HG02884 (cell line): ENCODE data around the gene GALNT16.
"Not testable (repeated sequence)": the region's sequence is repeated elsewhere in the genome, so short reads cannot be mapped to it uniquely, and the experiment has no call there.

Source experiments
- ATAC-seq: cut with Tn5 transposase; IDR thresholded peaks from one replicate; pipeline ENCODE4 v1.9.1; 2021; ENCODE audit warnings: mild to moderate bottlenecking, moderate library complexity; ENCODE audit not compliant: unreplicated experiment

GALNT16 gene

DNA sequence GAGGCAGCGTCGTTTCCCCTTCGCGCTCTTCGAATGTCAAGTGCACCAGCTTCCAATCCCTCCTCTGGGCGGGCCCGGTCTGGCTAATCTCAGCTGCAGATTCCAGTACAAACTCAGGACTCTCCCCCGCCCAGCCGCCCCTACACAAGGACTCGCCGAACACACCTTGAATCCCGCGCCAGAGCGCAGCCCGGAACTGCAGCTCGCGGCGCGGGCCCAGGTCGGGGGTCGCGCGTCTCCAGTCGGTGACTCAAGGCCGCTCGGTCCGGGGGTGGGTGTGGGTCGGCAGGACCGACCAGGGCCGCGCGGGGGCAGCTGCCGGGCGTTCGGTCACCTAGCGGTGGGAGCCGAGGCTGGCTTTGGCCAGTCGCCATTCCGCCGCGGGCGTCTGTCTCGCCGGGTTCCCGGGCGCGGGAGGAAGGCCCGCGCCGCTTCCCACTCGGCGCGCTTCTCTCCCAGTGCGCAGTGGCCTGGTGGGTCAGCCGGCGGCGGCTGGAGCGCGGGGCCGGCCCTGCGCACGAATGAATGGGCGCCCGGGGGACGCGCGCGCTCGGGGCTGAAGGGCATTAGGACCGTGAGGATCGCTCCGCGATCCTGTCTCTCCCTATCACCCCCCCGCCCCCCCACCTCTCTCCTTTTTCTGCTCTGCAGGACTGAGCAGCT lies at the start of gene GALNT16:
GALNT16 (plus strand) TSS at position 632 of the 663 bp plus-strand sequence. CDS start 133 bp downstream, outside the sequence.
- ATAC-seq: no peak

DNA sequence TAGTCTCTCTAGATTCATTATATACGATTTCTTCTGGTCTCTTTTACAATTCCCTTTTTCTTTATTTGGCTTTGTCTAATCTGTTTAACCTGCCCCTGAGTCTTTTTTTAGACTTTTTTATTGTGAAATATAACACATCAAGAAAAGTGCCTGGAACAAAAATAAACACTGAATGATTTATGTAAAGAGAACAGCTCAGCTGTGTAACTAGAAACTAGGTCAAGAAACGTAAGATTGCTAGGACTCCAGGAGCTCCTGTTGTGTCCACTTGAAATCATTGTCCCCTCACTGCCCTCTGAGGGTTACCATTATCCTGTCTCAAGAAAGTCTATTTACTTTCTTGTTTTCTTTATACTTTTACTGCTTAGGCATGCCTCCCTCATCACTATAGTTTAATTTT lies 45.6 kb upstream of the GALNT16 start:
- no peak for ATAC-seq

DNA sequence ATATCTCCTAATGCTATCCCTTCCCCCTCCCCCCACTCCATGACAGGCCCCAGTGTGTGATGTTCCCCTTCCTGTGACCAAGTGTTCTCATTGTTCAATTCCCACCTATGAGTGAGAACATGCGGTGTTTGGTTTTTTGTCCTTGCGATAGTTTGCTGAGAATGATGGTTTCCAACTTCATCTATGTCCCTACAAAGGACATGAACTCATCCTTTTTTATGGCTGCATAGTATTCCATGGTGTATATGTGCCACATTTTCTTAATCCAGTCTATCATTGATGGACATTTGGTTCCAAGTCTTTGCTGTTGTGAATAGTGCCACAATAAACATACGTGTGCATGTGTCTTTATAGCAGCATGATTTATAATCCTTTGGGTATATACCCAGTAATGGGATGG lies 42.3 kb upstream of the GALNT16 start:
- ATAC-seq: not testable (repeated sequence)

DNA sequence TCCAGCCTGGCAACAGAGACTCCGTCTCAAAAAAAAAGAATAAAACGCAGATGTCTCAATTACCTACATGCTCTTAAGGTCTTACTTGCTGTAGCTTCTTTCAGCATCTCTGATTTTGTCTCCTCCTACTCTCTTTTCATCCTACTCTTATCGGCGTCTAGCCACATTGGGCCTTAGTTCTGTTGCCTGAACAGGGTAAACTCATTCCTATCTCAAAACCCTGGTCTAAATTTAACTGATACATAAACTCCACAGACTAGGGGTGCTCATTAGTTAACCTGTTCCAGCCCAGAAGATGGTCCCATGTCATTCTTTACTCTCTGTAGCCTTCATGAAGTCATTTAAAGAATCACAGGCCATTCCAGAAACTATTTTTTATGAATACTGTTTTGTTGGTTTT lies 35.0 kb upstream of the GALNT16 start:
- ATAC-seq: no peak

DNA sequence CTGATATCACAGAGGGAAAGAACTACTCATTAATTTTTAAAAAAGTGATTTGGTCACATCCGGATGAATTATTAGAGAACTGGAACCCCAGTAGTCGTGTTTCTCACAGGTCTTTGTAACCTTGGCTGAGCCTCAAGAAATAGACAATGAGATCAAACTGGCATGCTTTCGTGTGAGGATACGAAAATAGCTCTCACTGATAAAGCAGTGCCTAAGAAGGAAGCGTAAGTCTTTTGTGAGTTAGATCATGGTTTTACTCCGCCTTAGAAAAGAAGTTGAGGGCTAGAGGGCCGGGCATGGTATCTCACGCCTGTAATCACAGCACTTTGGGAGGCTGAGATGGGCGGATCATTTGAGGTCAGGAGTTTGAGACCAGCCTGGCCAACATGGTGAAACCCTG lies 33.8 kb upstream of the GALNT16 start:
- ATAC-seq: no peak

DNA sequence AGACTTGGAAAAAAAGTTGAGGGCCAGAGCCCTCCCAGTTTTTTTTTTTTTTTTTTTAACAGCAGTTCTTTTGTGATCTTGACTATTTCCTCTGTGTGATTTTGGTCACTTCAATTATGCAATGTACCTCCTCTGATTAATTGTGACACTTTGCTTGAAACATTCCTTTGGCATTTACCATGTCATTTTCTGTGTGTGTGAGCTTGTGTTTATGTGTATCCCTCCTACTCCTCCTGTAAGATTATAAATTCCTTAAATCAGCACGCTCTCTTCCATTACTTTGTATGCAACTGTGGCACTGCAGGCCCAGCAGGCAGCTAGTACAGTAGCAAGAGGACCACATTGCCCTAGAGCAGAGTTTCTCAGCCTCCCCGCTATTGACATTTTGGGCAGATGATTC lies 33.2 kb upstream of the GALNT16 start:
- ATAC-seq: no peak

DNA sequence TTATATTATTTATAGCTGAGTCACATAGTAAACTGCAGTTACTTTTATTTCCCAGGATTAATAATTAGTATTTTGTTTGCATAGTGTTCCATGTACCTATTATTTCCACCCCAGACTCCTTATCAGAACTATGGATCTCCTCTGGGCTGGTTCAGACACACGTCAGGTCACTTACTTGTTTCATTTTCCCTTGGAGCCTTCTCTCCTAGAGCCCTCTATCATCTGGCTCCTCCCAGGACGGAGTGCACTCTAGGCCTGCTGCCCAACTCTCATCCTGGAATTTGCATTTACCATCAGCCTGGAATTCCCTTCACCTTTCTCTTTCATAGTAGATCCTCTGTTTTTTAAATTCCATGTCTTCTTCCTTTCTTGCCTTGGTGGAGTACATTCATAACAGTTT lies 28.5 kb upstream of the GALNT16 start:
- no peak for ATAC-seq

DNA sequence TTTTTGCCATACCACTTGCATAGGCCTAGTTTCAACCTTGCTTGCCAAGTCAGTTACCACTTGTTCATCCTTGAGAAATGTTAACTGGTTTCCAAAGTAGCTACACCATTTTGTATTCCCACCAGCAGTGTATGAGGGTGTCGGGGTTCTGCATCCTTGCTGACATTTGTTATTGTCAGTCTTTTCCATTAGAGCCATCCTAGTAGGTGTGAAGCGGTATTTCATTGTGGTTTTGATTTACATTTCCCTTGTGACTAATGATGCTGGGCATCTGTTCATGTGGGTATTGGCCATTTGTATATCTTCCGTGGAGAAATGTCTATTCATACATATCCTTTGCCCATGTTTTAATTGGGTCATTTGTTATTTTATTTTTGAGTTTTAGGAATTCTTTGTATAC lies 27.6 kb upstream of the GALNT16 start:
- no peak for ATAC-seq

DNA sequence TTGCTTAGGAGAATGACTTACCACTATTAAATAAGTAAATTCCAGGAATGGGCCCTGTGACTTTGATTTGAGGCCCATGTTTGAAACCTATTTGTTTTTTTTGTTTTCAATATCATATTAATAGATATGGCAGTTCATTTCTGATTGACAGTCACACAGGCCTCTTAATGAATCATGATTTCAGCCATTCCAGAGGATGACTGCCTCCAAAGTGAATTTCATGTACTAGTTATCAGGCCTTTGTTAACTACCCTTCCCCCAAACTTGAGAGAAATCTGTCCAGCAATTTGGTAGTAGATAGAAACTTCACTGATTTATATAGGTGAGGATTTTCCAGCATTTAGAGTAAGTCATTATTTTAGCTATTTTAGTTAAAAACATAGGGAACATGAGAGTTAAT lies 25.9 kb upstream of the GALNT16 start:
- no peak for ATAC-seq

DNA sequence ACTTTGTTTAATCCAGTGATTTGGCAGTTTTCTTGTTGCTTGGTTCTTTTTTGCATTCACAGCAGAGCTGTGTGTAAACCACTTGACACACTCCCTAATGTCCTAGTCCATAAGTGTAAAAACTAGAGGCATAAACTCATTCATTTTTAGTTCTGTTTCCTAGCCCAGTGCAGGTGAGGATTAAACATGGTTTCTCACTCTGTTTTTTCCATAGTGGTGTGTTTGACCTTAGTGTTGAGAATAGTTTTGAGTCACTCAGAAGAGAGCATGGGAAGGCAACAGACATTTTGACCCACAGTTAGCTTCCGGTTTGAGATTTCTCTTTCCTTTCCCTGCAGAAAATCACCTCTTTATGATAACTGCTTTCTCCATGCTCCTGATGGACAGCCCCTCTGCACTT lies 24.2 kb upstream of the GALNT16 start:
- ATAC-seq: no peak

DNA sequence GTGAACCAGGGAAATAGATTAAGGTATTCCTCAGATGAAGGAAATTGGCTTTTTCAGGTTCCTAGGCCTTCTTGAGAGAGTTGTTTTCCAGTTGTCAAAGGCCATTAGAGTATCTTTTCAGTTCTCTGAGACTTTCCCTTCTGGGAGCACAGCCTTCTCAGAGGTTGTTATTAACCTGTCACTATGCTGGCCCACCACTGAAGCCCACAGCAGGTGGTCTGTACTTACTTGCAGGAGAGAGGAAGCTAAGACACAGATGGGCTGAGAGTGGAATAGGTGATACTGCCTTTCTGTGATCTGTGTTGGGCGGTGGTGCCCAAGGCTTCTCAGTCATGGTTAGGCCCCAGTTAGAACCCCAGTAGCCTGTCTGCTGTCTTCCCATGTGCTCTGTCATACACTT lies 22.8 kb upstream of the GALNT16 start:
- no peak for ATAC-seq

DNA sequence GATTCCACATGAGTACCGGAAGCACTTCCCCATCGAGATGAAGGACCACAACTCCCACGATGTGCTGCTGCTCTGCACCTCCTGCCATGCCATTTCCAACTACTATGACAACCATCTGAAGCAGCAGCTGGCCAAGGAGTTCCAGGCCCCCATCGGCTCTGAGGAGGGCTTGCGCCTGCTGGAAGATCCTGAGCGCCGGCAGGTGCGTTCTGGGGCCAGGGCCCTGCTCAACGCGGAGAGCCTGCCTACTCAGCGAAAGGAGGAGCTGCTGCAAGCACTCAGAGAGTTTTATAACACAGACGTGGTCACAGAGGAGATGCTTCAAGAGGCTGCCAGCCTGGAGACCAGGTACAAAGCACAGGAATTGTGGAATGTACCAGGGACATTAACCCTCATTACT lies 22.4 kb upstream of the GALNT16 start:
- ATAC-seq: no peak

DNA sequence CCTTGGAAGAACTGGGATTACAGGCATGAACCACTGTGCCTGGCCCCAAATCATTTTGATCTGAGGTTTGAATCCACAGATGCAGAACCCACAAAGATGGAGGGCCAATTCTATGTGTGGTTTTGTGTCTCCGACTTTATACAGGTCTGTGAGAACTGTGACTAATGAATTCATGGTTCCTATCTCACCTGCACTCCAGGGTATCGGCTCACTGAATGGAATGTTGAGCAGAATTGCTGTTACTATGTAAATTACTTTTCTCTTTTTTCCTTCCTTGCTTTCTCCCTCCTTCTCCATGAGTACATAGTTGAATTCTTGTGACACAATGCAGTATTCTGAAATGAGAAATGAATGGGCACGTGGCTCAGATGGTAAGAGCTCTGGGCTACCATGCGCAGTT lies 21.1 kb upstream of the GALNT16 start:
- no peak for ATAC-seq

DNA sequence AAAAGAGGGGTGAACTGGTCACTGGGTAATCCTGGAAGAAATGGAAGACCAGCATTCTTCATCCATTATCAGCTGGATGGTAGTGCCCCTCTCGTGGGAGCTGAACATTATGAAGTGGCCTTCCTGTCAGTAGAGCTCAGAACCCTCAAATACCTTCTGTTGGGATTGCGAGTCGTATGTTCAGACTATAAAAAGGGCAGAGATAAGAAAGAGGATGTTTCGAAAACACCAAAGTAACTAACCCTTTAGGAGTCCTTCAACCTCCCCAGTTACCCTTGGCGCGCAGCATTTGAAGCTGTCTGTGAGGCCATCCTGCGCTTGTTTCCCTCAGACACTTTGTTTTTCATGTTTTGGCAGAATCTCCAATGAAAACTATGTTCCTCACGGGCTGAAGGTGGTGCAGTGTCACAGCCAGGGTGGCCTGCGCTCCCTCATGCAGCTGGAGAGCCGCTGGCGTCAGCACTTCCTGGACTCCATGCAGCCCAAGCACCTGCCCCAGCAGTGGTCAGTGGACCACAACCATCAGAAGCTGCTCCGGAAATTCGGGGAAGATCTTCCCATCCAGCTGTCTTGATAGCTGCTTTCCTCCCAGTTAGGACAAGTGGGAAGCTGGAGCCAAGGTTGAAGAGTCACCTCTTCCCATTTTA lies 19.3 kb upstream of the GALNT16 start:
- ATAC-seq: no peak

DNA sequence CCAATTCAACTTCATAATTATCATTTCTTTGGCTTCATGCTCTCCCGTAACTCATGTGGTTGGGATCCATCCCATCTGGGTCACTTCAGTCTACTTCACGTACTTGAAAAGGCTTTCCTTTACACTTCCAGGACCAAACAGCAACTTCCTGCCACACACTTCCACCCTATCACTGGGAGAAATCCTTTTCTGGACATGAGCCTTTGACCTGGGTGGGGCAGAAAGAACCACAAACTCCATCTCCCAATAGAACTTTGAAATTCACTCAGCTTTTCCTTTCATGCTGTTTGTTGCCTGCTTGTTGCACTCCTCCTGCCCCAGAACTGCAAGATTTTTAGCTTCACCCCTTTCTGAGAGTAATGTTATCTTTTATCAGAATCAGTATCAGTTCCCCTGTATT lies 18.4 kb upstream of the GALNT16 start:
- ATAC-seq: no peak

DNA sequence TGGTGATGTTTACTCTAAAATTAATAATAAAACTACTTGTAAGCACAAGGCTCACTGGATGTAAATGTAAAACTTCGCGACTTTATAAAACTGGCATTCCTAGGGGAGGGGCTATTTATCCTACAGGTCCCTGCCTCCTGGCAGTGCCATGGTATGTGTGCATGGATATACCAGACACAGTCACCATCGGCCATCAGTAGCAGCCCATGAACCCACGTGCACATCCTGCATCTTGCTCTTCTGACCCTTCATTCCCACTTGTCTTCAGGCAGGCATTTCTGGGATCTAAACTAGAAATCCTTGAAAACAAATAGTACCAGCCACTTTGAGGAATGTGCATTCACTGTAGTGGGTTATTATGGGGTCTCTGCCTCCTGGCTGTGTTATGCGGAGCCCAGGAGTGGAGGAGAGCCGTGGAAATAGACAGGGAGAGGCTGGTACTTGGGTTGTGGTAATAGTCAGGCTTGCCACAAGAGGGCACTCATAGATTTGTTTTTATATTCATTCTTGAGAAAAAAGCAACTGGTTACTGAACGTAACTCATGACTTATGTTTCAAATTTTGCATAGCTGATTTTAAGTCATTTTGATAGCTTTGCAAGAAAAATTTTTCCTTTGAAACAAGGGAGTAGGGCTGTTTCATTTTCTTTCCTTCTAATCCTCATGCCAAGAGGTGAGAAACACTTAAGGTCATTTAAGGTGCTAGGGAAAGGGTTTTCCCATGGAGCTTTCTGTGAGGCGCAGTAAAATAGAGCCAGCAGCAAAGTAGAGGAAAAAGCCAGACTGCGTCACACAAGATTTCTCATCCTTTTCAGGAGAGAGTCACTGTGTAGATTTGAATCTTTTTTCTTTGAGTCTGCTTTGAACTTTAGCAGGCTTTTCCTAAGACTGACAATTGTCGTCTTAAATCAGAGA lies 17.4 kb upstream of the GALNT16 start:
- ATAC-seq: no peak

DNA sequence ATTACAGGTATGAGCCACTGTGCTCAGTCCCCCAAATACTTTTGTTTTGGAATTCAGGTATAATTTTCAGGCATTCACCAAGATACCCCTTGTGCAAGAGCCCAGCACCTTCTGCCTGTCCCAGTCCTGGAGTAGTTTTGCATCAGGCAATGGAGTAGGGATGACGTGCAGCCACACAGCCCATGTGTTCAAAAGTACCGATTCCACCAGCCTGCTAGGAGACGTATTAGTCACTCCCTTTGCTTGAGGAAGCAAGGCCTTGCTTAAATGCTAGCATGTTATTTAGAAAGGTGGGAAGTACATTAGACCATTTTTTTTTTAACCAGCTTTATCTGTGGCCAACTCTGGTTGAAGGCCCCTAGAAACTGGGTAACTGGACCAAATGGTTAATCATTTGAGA lies 15.0 kb upstream of the GALNT16 start:
- ATAC-seq: no peak

DNA sequence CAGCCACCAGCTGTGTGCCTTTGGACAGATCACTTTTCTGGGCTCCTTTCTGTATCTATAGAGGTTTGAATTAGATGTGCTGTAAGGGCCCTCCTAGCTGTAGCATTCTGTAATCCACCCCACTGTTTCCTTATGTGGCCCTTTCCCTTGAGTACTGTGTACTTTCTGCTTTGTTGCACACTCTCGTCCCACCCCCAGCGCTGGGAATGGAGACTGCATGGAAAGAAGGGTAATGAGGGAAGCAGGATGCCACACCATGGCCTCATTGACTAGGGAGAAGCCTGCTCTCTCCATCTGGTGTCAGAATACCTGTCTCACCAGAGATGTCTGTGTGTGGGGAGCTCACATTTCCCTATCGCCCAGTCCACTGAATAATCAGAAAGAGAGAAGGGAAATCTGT lies 13.6 kb upstream of the GALNT16 start:
- ATAC-seq: no peak

DNA sequence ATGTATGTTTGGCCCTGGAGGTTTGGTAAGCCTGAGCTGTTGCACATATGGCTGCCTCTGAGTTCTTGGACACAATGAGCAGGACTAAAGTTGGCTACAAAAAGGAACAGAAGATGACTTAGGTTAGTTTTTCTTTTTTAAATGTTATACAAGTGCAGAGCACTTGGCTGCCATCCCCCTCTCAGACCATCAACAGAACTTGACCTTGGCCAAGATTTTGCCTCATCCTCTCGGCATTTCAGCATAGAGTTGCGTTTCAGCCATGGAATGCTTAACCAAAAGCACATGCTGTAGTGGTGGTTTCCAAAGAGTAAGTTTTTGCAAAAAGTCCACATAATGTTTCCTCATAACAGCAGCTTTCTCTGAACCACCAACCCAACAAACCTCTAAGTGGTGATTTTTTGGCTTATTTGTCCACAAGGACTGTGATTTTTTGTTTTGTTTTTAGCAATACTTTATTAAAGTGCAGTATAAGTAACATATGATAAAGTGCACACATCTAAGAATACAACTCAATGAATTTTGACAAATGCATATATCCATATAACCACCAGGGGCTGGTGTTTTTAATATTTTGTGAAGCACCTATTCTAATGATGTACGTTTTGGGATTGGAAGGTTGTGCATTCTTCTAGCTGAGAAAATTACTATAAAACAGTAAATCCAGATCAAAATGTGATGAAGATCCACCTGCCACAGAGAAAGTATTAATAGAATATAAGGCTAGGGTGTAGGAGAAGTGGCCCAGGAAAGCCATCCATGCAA lies 12.1 kb upstream of the GALNT16 start:
- ATAC-seq: no peak

DNA sequence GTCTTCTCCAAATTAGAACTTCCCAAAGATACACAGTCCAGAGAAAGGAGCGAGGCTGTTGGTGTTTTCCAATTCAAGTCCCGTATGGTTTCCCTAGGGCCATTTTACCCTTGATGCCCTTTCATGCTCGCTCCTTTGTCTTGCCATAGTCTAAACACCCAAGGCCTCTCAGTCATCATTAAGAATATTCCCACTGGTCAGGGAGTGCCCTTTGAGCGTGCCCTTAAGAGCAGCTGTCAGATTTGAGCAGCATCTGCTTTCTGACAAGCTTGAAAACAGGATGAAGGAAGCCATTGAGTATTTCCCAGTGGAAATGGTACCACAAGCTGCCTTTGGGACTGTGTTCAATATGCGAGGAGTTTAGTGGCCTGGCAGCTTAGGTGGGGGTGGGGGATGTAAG lies 10.4 kb upstream of the GALNT16 start:
- ATAC-seq: no peak

DNA sequence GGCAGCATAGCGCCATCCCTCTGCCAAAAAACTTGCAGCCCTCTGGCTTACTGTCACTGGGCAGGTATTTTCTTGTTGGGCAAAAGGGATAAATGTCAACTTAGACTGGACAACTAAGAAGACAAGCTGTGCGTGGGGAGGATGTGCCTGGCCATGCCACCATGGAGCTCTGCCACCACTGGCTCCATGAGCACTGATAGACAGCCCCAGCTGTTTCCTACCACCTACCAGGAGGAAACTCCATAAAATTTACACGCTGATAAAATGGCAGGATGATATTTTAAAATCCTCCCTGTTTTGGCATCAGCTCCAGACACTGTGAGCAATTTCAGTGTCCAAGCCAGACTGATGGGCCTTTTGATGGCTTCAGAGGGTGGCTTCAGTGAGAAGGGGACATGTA lies 7.1 kb upstream of the GALNT16 start:
- no peak for ATAC-seq
